WTC11 (cell line): ENCODE data around the gene ZDHHC14. TPM values are rescaled to one million over a fixed set of nuclear protein-coding genes. Genes with fewer than 3 reads are reported as not detected.
"Not testable (repeated sequence)": the region's sequence is repeated elsewhere in the genome, so short reads cannot be mapped to it uniquely, and the experiment has no call there.

Experiments
- ATAC-seq: fragments of 200-7000 bp; cut with Tn5 transposase; 2 replicates; pipeline ENCODE4 v1.10.0; 2021; ENCODE audit warnings: mild to moderate bottlenecking, moderate library complexity
- CTCF ChIA-PET: fragments of 300-600 bp; sonication (Branson Sonifier 250); formaldehyde crosslinking; loops from one replicate; lab custom pipeline; 2021; ENCODE audit warnings: antibody characterized with exemption; lab: Charles Lee
- POLR2A ChIA-PET: fragments of 350-600 bp; sonication (Branson Sonifier 250); formaldehyde crosslinking; loops from one replicate; lab custom pipeline; 2021; ENCODE audit warnings: antibody characterized with exemption; lab: Charles Lee
- DNase-seq: peaks from one replicate; pipeline ENCODE4 v3.0.0; 2021; ENCODE audit warnings: low spot score
- H3K27ac Mint-ChIP-seq: 2 replicates; pipeline ENCODE4 v1.8.0; 2021; ENCODE audit warnings: mixed read lengths
- H3K27me3 Mint-ChIP-seq: 2 replicates; pipeline ENCODE4 v1.8.0; 2021; ENCODE audit warnings: low read depth, mild to moderate bottlenecking, moderate library complexity, mixed read lengths
- H3K36me3 Mint-ChIP-seq: 2 replicates; pipeline ENCODE4 v1.8.0; 2021; ENCODE audit warnings: mixed read lengths
- H3K4me1 Mint-ChIP-seq: 2 replicates; pipeline ENCODE4 v1.8.0; 2022; ENCODE audit warnings: mixed read lengths
- H3K4me3 Mint-ChIP-seq: 2 replicates; pipeline ENCODE4 v1.8.0; 2021; ENCODE audit warnings: mild to moderate bottlenecking, moderate library complexity, mixed read lengths
- H3K9me3 Mint-ChIP-seq: 2 replicates; pipeline ENCODE4 v1.8.0; 2021; ENCODE audit warnings: mixed read lengths
- AFF4 ChIP-seq: sonication (generic); formaldehyde crosslinking; IDR thresholded peaks from 2 replicates; pipeline ENCODE4 v1.8.1; 2023; ENCODE audit warnings: mild to moderate bottlenecking, missing genetic modification reagents, borderline replicate concordance
- ARID4B ChIP-seq: sonication (generic); formaldehyde crosslinking; IDR thresholded peaks from 2 replicates; pipeline ENCODE4 v1.8.0; 2023; ENCODE audit warnings: missing genetic modification reagents, mild to moderate bottlenecking, borderline replicate concordance
- CREM ChIP-seq: sonication (generic); formaldehyde crosslinking; IDR thresholded peaks from 2 replicates; pipeline ENCODE4 v1.8.1; 2022; ENCODE audit warnings: mild to moderate bottlenecking, missing genetic modification reagents, moderate library complexity
- ERG ChIP-seq: fragments of 250-450 bp; sonication (Bioruptor Pico); IDR thresholded peaks from 2 replicates; pipeline ENCODE4 v1.8.0; 2021; ENCODE audit warnings: mild to moderate bottlenecking
- HMGA2 ChIP-seq: fragments of 250-450 bp; sonication (Bioruptor Pico); IDR thresholded peaks from 2 replicates; pipeline ENCODE4 v1.4.0; 2021; ENCODE audit warnings: mild to moderate bottlenecking, moderate library complexity
- MAX ChIP-seq: sonication (generic); formaldehyde crosslinking; IDR thresholded peaks from 2 replicates; pipeline ENCODE4 v1.8.0; 2022; ENCODE audit warnings: mild to moderate bottlenecking, missing genetic modification reagents
- NR3C1 ChIP-seq: sonication (generic); formaldehyde crosslinking; conservative IDR thresholded peaks from 2 replicates; pipeline ENCODE4 v1.8.1; 2023; ENCODE audit warnings: low read depth, mild to moderate bottlenecking, missing genetic modification reagents
- ZBTB21 ChIP-seq: sonication (generic); formaldehyde crosslinking; IDR thresholded peaks from 2 replicates; pipeline ENCODE4 v1.8.1; 2023; ENCODE audit warnings: mild to moderate bottlenecking, missing genetic modification reagents, borderline replicate concordance
- ZNF532 ChIP-seq: fragments of 250-450 bp; sonication (Bioruptor Pico); IDR thresholded peaks from 2 replicates; pipeline ENCODE4 v1.9.0; 2021; ENCODE audit warnings: mild to moderate bottlenecking, borderline replicate concordance
- total RNA-seq: library from RNA; stranded (reverse); gene quantifications from 3 replicates; pipeline ENCODE4 v1.2.3, GENCODE V29; 2021
- TF ChIP-seq, protein P1 (sequence below): sonication (generic); formaldehyde crosslinking; conservative IDR thresholded peaks from 2 replicates; pipeline ENCODE4 v1.8.1; 2022; ENCODE audit warnings: mild to moderate bottlenecking, missing genetic modification reagents

ZDHHC14 gene
- total RNA-seq, 1 experiment from 2014 or later, result 6.6 TPM

DNA sequence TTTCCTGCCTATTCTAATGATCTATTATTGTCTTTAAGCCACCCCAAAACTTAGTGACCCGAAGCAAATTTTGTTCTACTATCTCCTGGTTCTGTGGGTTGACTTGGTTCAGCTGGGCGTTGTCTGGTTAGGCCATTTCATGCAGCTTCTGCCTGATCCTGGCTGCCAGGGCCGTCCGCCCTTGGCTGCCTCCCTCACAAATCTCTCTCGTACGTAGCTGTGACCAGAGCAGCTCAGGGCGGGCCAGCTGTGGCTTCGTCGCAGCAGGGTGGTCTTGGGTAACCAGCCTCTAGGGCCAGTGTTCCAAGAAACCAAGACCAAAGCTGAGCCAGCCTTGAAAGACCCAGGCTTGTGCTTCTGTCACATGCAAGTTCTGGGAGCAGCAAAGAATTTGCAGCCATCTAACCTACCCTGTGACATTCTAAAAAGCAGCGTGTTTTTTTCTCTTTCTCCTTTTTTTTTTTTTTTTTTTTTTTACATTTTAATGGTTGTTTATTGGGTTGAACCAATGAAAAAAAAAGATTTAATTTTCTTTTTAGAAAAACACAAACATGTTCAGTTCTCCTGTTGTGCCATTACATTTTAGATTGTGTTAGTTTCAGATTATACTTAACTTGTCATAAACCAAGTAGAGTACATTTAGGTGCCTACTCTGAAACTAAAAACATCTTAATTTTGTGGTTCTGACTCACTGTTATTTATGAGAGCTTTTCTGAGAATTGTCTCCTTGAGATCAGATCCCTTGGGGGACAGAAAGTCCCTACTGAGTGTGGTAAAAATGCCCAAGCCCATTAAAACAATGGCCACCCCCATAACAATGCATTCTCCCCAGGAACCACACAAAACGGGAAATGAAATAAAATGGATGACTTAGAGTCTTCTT lies 83.9 kb downstream of the ZDHHC14 start (continued):
- no peak for TF ChIP-seq ERG (CRISPR knock-in tag)
- TF ChIP-seq CREM, result no peak

GRCh38 chr6:157466342-157466648 lies 85.3 kb downstream of the ZDHHC14 start:
- H3K36me3 Mint-ChIP-seq, result no peaks in the 10 kb centered on the region
- H3K4me1 Mint-ChIP-seq, result peaks cover 34% of the 10 kb centered on the region
- H3K27me3 Mint-ChIP-seq, result no peaks in the 10 kb centered on the region; the same call in 1 of the 2 replicates
- DNase-seq, result no peak
- CTCF ChIA-PET, result interaction anchor here (0.8 kb wide), 1 partner anchor 151 kb away, joined by 3 read pairs; no protein-coding TSS in a partner anchor
- H3K9me3 Mint-ChIP-seq, result no peaks in the 10 kb centered on the region
- no peak overlapping the region for H3K27ac Mint-ChIP-seq
- TF ChIP-seq HMGA2 (CRISPR knock-in tag), result no peak
- TF ChIP-seq, protein P1, sequence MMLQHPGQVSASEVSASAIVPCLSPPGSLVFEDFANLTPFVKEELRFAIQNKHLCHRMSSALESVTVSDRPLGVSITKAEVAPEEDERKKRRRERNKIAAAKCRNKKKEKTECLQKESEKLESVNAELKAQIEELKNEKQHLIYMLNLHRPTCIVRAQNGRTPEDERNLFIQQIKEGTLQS (CRISPR knock-in tag), result no peak
- no peak for TF ChIP-seq ZBTB21 (CRISPR knock-in tag)
- no peak for TF ChIP-seq AFF4
- no peak for TF ChIP-seq ARID4B
- TF ChIP-seq NR3C1 (CRISPR knock-in tag), result no peak
- no peak for TF ChIP-seq MAX (CRISPR knock-in tag)
- TF ChIP-seq ZNF532 (CRISPR knock-in tag), result no peak
- ATAC-seq, result no peak
- H3K4me3 Mint-ChIP-seq, result no peak overlapping the region
- POLR2A ChIA-PET, result no interaction called here

- H3K4me1 Mint-ChIP-seq, result peaks cover 31% of the 10 kb centered on the region
- H3K4me3 Mint-ChIP-seq, ATAC-seq, H3K9me3 Mint-ChIP-seq, DNase-seq, CTCF ChIA-PET, H3K27me3 Mint-ChIP-seq, H3K36me3 Mint-ChIP-seq, POLR2A ChIA-PET, H3K27ac Mint-ChIP-seq: not testable (repeated sequence)
Observed at GRCh38 chr6:157467339-157467738, 86.3 kb downstream of the ZDHHC14 start.
